Astrocyte (in vitro differentiated cells and primary cell): Measurements from ENCODE around the gene HSPBP1. TPM values are rescaled to one million over a fixed set of nuclear protein-coding genes. Genes with fewer than 3 reads are reported as not detected.

Experiments
- DNase-seq: peaks from one replicate; pipeline ENCODE4 v3.0.0-alpha.2; 2010; ENCODE audit warnings: low read depth
- FAIRE-seq: peaks from 2 replicates; lab custom pipeline; 2011; peaks lifted over from hg19 to GRCh38; lab: Jason Lieb, UNC
- H2AFZ ChIP-seq: 2 replicates; pipeline ENCODE4 v1.6.0; 2012; ENCODE audit warnings: low read depth, low read length, inconsistent platforms
- H3K27ac ChIP-seq: 2 replicates; pipeline ENCODE4 v1.5.1; 2011; ENCODE audit warnings: low read depth, low read length, inconsistent platforms
- H3K27me3 ChIP-seq: 2 replicates; pipeline ENCODE4 v1.6.0; 2011; ENCODE audit warnings: low read length, inconsistent platforms; ENCODE audit not compliant: insufficient read depth
- H3K36me3 ChIP-seq: 2 replicates; pipeline ENCODE4 v1.5.1; 2011; ENCODE audit warnings: low read length, inconsistent platforms; ENCODE audit not compliant: insufficient read depth
- H3K4me1 ChIP-seq: 2 replicates; pipeline ENCODE4 v1.5.1; 2011; ENCODE audit warnings: low read length, inconsistent platforms; ENCODE audit not compliant: insufficient read depth
- H3K4me2 ChIP-seq: 2 replicates; pipeline ENCODE4 v1.6.0; 2012; ENCODE audit warnings: low read length, inconsistent platforms
- H3K4me3 ChIP-seq: 2 replicates; pipeline ENCODE4 v1.5.1; 2011; ENCODE audit warnings: low read depth, mild to moderate bottlenecking, low read length, inconsistent platforms; ENCODE audit not compliant: insufficient read depth
- H3K79me2 ChIP-seq: 2 replicates; pipeline ENCODE4 v1.6.0; 2012; ENCODE audit warnings: mild to moderate bottlenecking, low read length, inconsistent platforms; ENCODE audit not compliant: insufficient read depth
- H3K9ac ChIP-seq: 2 replicates; pipeline ENCODE4 v1.6.0; 2012; ENCODE audit warnings: mild to moderate bottlenecking, low read length, inconsistent platforms
- H3K9me3 ChIP-seq: 2 replicates; pipeline ENCODE4 v1.5.1; 2012; ENCODE audit warnings: low read depth, mild to moderate bottlenecking, low read length, inconsistent platforms; ENCODE audit not compliant: insufficient read depth
- H4K20me1 ChIP-seq: 2 replicates; pipeline ENCODE4 v1.6.0; 2012; ENCODE audit warnings: low read length, inconsistent platforms; ENCODE audit not compliant: insufficient read depth
- H3K27ac Mint-ChIP-seq: one replicate; pipeline ENCODE4 v1.8.0; 2021; ENCODE audit warnings: mild to moderate bottlenecking, mixed read lengths; ENCODE audit not compliant: unreplicated experiment
- H3K27me3 Mint-ChIP-seq: one replicate; pipeline ENCODE4 v1.8.0; 2021; ENCODE audit warnings: low read depth, mixed read lengths; ENCODE audit not compliant: unreplicated experiment
- H3K36me3 Mint-ChIP-seq: one replicate; pipeline ENCODE4 v1.8.0; 2021; ENCODE audit warnings: low read depth, mixed read lengths; ENCODE audit not compliant: unreplicated experiment
- H3K4me1 Mint-ChIP-seq: one replicate; pipeline ENCODE4 v1.8.0; 2021; ENCODE audit warnings: low read depth, mixed read lengths; ENCODE audit not compliant: unreplicated experiment
- H3K4me3 Mint-ChIP-seq: one replicate; pipeline ENCODE4 v1.8.0; 2021; ENCODE audit warnings: mild to moderate bottlenecking, moderate library complexity, mixed read lengths; ENCODE audit not compliant: unreplicated experiment
- H3K9me3 Mint-ChIP-seq: one replicate; pipeline ENCODE4 v1.8.0; 2021; ENCODE audit warnings: mild to moderate bottlenecking, mixed read lengths; ENCODE audit not compliant: unreplicated experiment
- EZH2 ChIP-seq: IDR thresholded peaks from 2 replicates; pipeline ENCODE4 v1.6.1; 2012; ENCODE audit warnings: mild to moderate bottlenecking, low read length, inconsistent platforms; ENCODE audit not compliant: insufficient read depth
- total RNA-seq: library from RNA; stranded (reverse); gene quantifications from 2 replicates; pipeline ENCODE4 v1.2.1, GENCODE V29; 2021
- TF ChIP-seq, protein P1 (sequence below): IDR thresholded peaks from 2 replicates; pipeline ENCODE4 v1.5.1; 2011; ENCODE audit warnings: low read depth, mild to moderate bottlenecking, inconsistent platforms, low read length, moderate library complexity; ENCODE audit not compliant: insufficient read depth

Gene HSPBP1
- total RNA-seq, 1 donor from 2014 or later: 34.8 TPM

- no peaks in the 10 kb centered on the region for H3K36me3 ChIP-seq
- peaks cover 2% of the 10 kb centered on the region for H3K4me1 ChIP-seq
- H3K9me3 ChIP-seq: no peaks in the 10 kb centered on the region
- TF ChIP-seq, protein P1, sequence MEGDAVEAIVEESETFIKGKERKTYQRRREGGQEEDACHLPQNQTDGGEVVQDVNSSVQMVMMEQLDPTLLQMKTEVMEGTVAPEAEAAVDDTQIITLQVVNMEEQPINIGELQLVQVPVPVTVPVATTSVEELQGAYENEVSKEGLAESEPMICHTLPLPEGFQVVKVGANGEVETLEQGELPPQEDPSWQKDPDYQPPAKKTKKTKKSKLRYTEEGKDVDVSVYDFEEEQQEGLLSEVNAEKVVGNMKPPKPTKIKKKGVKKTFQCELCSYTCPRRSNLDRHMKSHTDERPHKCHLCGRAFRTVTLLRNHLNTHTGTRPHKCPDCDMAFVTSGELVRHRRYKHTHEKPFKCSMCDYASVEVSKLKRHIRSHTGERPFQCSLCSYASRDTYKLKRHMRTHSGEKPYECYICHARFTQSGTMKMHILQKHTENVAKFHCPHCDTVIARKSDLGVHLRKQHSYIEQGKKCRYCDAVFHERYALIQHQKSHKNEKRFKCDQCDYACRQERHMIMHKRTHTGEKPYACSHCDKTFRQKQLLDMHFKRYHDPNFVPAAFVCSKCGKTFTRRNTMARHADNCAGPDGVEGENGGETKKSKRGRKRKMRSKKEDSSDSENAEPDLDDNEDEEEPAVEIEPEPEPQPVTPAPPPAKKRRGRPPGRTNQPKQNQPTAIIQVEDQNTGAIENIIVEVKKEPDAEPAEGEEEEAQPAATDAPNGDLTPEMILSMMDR: no peak
- no peak for TF ChIP-seq EZH2
- H2AFZ ChIP-seq: no peak overlapping the region
- FAIRE-seq: no peak
- no peaks in the 10 kb centered on the region for H4K20me1 ChIP-seq
- no peak overlapping the region for H3K4me3 ChIP-seq
- Mint-ChIP-seq H3K27ac (no peak overlapping the region), H3K9me3 (no peaks in the 10 kb centered on the region), H3K27me3 (no peaks in the 10 kb centered on the region), H3K4me3 (no peak overlapping the region), H3K36me3 (peaks cover 18% of the 10 kb centered on the region), H3K4me1 (no peaks in the 10 kb centered on the region)
- no peak overlapping the region for H3K27ac ChIP-seq
- no peak for DNase-seq
- no peak overlapping the region for H3K9ac ChIP-seq
- no peaks in the 10 kb centered on the region for H3K79me2 ChIP-seq
- H3K4me2 ChIP-seq: no peak overlapping the region
- no peaks in the 10 kb centered on the region for H3K27me3 ChIP-seq
Observed at GRCh38 chr19:55273978-55274707, 5.8 kb downstream of the HSPBP1 start.

GRCh38 chr19:55272142-55272541 is 7.8 kb downstream of the HSPBP1 start:
- Histone ChIP-seq H3K27me3 (no peaks in the 10 kb centered on the region), H3K4me3 (no peak overlapping the region), H3K9me3 (no peaks in the 10 kb centered on the region), H2AFZ (no peak overlapping the region), H3K27ac (no peak overlapping the region), H4K20me1 (no peaks in the 10 kb centered on the region), H3K4me1 (no peaks in the 10 kb centered on the region), H3K9ac (no peak overlapping the region), H3K4me2 (no peak overlapping the region), H3K36me3 (no peaks in the 10 kb centered on the region), H3K79me2 (no peaks in the 10 kb centered on the region)
- Mint-ChIP-seq H3K36me3 (peaks cover 18% of the 10 kb centered on the region), H3K27ac (no peak overlapping the region), H3K27me3 (no peaks in the 10 kb centered on the region), H3K9me3 (no peaks in the 10 kb centered on the region), H3K4me1 (no peaks in the 10 kb centered on the region), H3K4me3 (no peak overlapping the region)
- TF ChIP-seq, protein P1: no peak
- TF ChIP-seq EZH2: no peak
- no peak for DNase-seq
- FAIRE-seq: no peak
